ENCODE data around the gene MCM9.

MCM9 gene

DNA sequence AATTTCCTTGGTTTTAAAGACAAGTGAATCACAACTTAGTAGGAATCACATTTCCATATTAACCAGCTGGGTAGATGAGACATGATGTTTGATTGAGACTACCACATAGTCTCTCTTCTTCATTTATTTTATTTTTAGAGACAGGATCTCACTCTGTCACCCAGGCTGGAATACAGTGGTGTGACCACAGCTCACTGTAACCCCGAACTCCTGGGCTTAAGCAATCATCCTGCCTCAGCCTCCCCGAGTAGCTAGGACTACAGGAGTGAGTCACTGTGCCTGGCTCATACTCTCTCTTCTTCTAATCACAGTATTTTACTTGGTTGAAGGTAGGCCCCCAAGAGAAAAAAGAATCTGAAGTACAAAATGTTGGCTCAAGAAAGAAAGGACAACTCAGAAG lies 121.2 kb downstream of the MCM9 start:
- Histone ChIP-seq H2BK15ac (ENCODE audit: low read length) (no peak overlapping the region), H4K8ac (ENCODE audit: low read depth, low read length) (no peak overlapping the region), H2BK5ac (ENCODE audit: low read length) (no peak overlapping the region), H3K4ac (ENCODE audit: low read length) (no peak overlapping the region), H4K91ac (ENCODE audit: low read depth, low read length, poor library complexity) (no peak overlapping the region), H2AFZ (ENCODE audit: low read length) (no peak overlapping the region), H3K14ac (ENCODE audit: low read length) (no peak overlapping the region), H3K9ac (ENCODE audit: low read depth, low read length, poor library complexity) (no peak overlapping the region), H2BK120ac (ENCODE audit: low read depth, low read length) (no peak overlapping the region), H3K9me3 (replicated peaks in 1 of 2; ENCODE audit: control insufficient read depth in 2 of 2, insufficient read depth in 1 of 2, low read depth in 1 of 2, low read length in 2 of 2) (peaks cover 0 to 15% of the 10 kb centered on the region in 2 donors), H3K18ac (ENCODE audit: low read length) (no peak overlapping the region), H3K4me2 (ENCODE audit: insufficient read depth, low read length, poor library complexity, severe bottlenecking) (no peak overlapping the region), H3K27ac (replicated peaks; ENCODE audit: low read length) (no peak overlapping the region), H3K27me3 (ENCODE audit: control insufficient read depth in 3 of 3, insufficient read depth in 3 of 3, low read depth in 1 of 3, low read length in 3 of 3) (no peaks in the 10 kb centered on the region), H2AK5ac (ENCODE audit: low read depth, low read length) (no peak overlapping the region), H3K4me1 (ENCODE audit: control insufficient read depth in 2 of 2, insufficient read depth in 1 of 2, low read depth in 1 of 2, low read length in 2 of 2) (no peaks in the 10 kb centered on the region), H3K79me1 (ENCODE audit: low read depth, low read length) (no peaks in the 10 kb centered on the region), H3K36me3 (replicated peaks in 1 of 2; ENCODE audit: control insufficient read depth in 2 of 2, insufficient read depth in 2 of 2, low read length in 2 of 2) (peaks cover 0 to 37% of the 10 kb centered on the region in 2 donors), H3K23ac (ENCODE audit: low read depth, low read length, poor library complexity) (no peak overlapping the region), H2BK12ac (ENCODE audit: low read length) (no peak overlapping the region), H3K4me3 (ENCODE audit: low read length in 2 of 2) (no peak overlapping the region)
- no peak for DNase-seq (ENCODE audit: low spot score)
- WGBS, 2 donors (ENCODE audit: extremely low coverage in 2 of 2, insufficient read length in 2 of 2, insufficient replicate concordance in 1 of 2): no CpG with 5 or more reads among the region's 2 CpGs

DNA sequence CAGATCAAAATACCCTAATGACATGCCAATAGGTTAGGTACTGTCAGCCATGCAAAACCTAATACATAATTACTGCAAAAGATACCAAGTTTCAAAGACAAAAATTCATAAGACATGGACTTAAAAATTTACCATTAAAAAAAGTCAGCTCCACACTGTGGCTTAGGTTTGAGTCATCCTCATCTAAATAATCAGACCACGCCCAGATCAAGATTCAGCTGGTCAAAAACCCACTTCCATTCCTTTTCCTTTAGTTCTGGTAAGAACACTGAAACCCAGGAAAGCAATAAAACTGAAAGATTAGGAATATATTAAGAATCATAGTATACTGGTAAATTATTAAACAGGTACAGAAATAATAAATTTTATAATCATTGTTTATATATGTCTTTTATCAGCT lies 122.0 kb downstream of the MCM9 start:
- peaks cover 0 to 37% of the 10 kb centered on the region in 2 donors for H3K36me3 ChIP-seq (replicated peaks in 1 of 2; ENCODE audit: control insufficient read depth in 2 of 2, insufficient read depth in 2 of 2, low read length in 2 of 2)
- no peaks in the 10 kb centered on the region for H3K27me3 ChIP-seq (ENCODE audit: control insufficient read depth in 3 of 3, insufficient read depth in 3 of 3, low read depth in 1 of 3, low read length in 3 of 3)
- no peak overlapping the region for H4K8ac ChIP-seq (ENCODE audit: low read depth, low read length)
- H2BK5ac ChIP-seq (ENCODE audit: low read length): no peak overlapping the region
- peaks cover 0 to 15% of the 10 kb centered on the region in 2 donors for H3K9me3 ChIP-seq (replicated peaks in 1 of 2; ENCODE audit: control insufficient read depth in 2 of 2, insufficient read depth in 1 of 2, low read depth in 1 of 2, low read length in 2 of 2)
- H3K14ac ChIP-seq (ENCODE audit: low read length): no peak overlapping the region
- H2AK5ac ChIP-seq (ENCODE audit: low read depth, low read length): no peak overlapping the region
- H2BK15ac ChIP-seq (ENCODE audit: low read length): no peak overlapping the region
- WGBS, 2 donors (ENCODE audit: extremely low coverage in 2 of 2, insufficient read length in 2 of 2, insufficient replicate concordance in 1 of 2): no CpG with 5 or more reads among the region's 1 CpG
- no peak overlapping the region for H3K4ac ChIP-seq (ENCODE audit: low read length)
- H2BK120ac ChIP-seq (ENCODE audit: low read depth, low read length): no peak overlapping the region
- no peak overlapping the region for H4K91ac ChIP-seq (ENCODE audit: low read depth, low read length, poor library complexity)
- no peak overlapping the region for H2BK12ac ChIP-seq (ENCODE audit: low read length)
- H2AFZ ChIP-seq (ENCODE audit: low read length): no peak overlapping the region
- H3K79me1 ChIP-seq (ENCODE audit: low read depth, low read length): no peaks in the 10 kb centered on the region
- H3K4me1 ChIP-seq (ENCODE audit: control insufficient read depth in 2 of 2, insufficient read depth in 1 of 2, low read depth in 1 of 2, low read length in 2 of 2): no peaks in the 10 kb centered on the region
- H3K9ac ChIP-seq (ENCODE audit: low read depth, low read length, poor library complexity): no peak overlapping the region
- DNase-seq (ENCODE audit: low spot score): no peak
- no peak overlapping the region for H3K23ac ChIP-seq (ENCODE audit: low read depth, low read length, poor library complexity)
- no peak overlapping the region for H3K4me3 ChIP-seq (ENCODE audit: low read length in 2 of 2)
- no peak overlapping the region for H3K18ac ChIP-seq (ENCODE audit: low read length)
- H3K27ac ChIP-seq (replicated peaks; ENCODE audit: low read length): no peak overlapping the region
- no peak overlapping the region for H3K4me2 ChIP-seq (ENCODE audit: insufficient read depth, low read length, poor library complexity, severe bottlenecking)

DNA sequence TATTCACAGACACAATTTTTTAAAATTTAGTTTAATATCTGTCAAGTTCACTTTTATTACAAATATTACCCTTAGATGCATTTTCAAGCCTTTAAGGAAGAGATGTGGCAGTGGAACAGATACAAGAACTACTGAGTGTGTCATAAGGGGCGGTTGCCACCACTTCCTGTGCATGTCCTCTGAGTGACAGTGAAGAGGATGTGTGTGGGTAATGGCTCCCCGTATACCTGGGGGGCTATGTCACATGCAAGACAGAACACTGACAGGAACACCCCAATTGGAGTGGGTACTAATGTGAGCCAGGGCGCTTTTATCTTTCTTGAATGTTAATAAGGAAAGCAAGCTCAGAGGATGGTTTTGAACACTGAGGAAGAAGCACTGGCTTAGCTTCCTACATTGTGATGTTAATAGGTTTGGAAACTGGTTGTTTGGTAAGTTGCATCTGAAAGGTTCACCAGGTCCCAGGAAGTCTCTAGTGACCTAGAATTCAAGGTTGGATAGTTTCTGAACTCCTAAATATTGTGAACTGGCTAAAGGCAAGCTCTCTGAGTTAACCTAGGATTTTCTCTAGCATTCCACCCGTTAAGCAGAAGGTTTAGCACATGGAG lies 124.4 kb downstream of the MCM9 start:
- Histone ChIP-seq H3K9ac (ENCODE audit: low read depth, low read length, poor library complexity) (no peak overlapping the region), H4K91ac (ENCODE audit: low read depth, low read length, poor library complexity) (no peak overlapping the region), H2AFZ (ENCODE audit: low read length) (no peak overlapping the region), H2BK120ac (ENCODE audit: low read depth, low read length) (no peak overlapping the region), H3K4ac (ENCODE audit: low read length) (no peak overlapping the region), H4K8ac (ENCODE audit: low read depth, low read length) (no peak overlapping the region), H2BK12ac (ENCODE audit: low read length) (no peak overlapping the region), H3K9me3 (replicated peaks in 1 of 2; ENCODE audit: control insufficient read depth in 2 of 2, insufficient read depth in 1 of 2, low read depth in 1 of 2, low read length in 2 of 2) (peaks cover 0 to 15% of the 10 kb centered on the region in 2 donors), H2BK5ac (ENCODE audit: low read length) (no peak overlapping the region), H3K23ac (ENCODE audit: low read depth, low read length, poor library complexity) (no peak overlapping the region), H3K27ac (replicated peaks; ENCODE audit: low read length) (no peak overlapping the region), H3K14ac (ENCODE audit: low read length) (no peak overlapping the region), H3K4me1 (ENCODE audit: control insufficient read depth in 2 of 2, insufficient read depth in 1 of 2, low read depth in 1 of 2, low read length in 2 of 2) (no peaks in the 10 kb centered on the region), H3K79me1 (ENCODE audit: low read depth, low read length) (no peaks in the 10 kb centered on the region), H3K27me3 (ENCODE audit: control insufficient read depth in 3 of 3, insufficient read depth in 3 of 3, low read depth in 1 of 3, low read length in 3 of 3) (no peaks in the 10 kb centered on the region), H3K36me3 (replicated peaks in 1 of 2; ENCODE audit: control insufficient read depth in 2 of 2, insufficient read depth in 2 of 2, low read length in 2 of 2) (peaks cover 0 to 30% of the 10 kb centered on the region in 2 donors), H3K4me2 (ENCODE audit: insufficient read depth, low read length, poor library complexity, severe bottlenecking) (no peak overlapping the region), H2AK5ac (ENCODE audit: low read depth, low read length) (no peak overlapping the region), H3K18ac (ENCODE audit: low read length) (no peak overlapping the region), H3K4me3 (ENCODE audit: low read length in 2 of 2) (no peak overlapping the region), H2BK15ac (ENCODE audit: low read length) (no peak overlapping the region)
- no CpG with 5 or more reads among the region's 4 CpGs for WGBS, 2 donors (ENCODE audit: extremely low coverage in 2 of 2, insufficient read length in 2 of 2, insufficient replicate concordance in 1 of 2)
- DNase-seq (ENCODE audit: low spot score): no peak

DNA sequence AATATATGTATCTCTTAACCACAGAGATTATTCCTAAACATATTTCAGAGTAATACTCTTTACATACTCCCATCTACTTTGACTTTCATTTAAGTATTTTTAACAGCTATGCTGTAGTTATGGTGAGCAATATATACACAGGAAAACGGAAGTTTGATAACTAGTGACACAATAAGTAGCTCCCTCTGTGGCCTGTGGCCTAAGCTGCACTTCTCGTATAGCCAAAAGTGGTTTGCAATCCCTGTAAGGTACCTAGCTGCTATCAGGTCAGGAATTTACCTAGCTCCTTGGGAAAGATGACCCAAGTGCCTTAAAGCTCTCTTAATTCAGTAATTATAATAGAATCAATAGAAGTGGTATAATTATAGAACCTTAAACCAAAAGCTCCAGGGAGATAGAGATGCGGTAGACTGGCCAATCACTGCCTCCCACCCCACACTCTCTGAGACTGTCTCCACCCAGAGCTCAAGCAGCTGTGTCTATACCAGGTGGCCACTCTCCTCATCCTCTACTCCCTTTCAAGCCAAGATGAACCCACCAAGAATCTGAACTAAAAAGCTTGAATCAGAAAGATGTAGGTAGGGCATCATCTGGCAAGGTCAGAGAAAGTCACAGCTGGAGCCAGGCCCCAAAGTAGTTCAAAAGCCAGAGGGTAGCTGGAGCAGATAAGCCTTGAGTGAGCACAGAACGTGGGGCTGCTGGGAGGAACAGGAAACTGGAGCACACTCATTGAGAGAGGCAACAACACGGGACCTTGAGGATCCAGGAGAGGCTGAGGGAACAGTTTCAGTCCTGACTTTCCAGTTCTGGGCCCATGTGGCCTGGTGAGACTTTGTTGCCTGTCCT lies 125.9 kb downstream of the MCM9 start:
- Histone ChIP-seq H2BK12ac (ENCODE audit: low read length) (no peak overlapping the region), H3K4ac (ENCODE audit: low read length) (no peak overlapping the region), H3K79me1 (ENCODE audit: low read depth, low read length) (no peaks in the 10 kb centered on the region), H3K4me3 (ENCODE audit: low read length in 2 of 2) (no peak overlapping the region), H3K4me2 (ENCODE audit: insufficient read depth, low read length, poor library complexity, severe bottlenecking) (no peak overlapping the region), H3K27ac (replicated peaks; ENCODE audit: low read length) (no peak overlapping the region), H3K23ac (ENCODE audit: low read depth, low read length, poor library complexity) (no peak overlapping the region), H3K4me1 (ENCODE audit: control insufficient read depth in 2 of 2, insufficient read depth in 1 of 2, low read depth in 1 of 2, low read length in 2 of 2) (peaks cover 0 to 1% of the 10 kb centered on the region in 2 donors), H4K8ac (ENCODE audit: low read depth, low read length) (no peak overlapping the region), H3K9me3 (replicated peaks in 1 of 2; ENCODE audit: control insufficient read depth in 2 of 2, insufficient read depth in 1 of 2, low read depth in 1 of 2, low read length in 2 of 2) (peaks cover 0 to 15% of the 10 kb centered on the region in 2 donors), H3K9ac (ENCODE audit: low read depth, low read length, poor library complexity) (no peak overlapping the region), H2AFZ (ENCODE audit: low read length) (no peak overlapping the region), H3K36me3 (replicated peaks in 1 of 2; ENCODE audit: control insufficient read depth in 2 of 2, insufficient read depth in 2 of 2, low read length in 2 of 2) (peaks cover 0 to 21% of the 10 kb centered on the region in 2 donors), H2BK120ac (ENCODE audit: low read depth, low read length) (no peak overlapping the region), H4K91ac (ENCODE audit: low read depth, low read length, poor library complexity) (no peak overlapping the region), H3K14ac (ENCODE audit: low read length) (no peak overlapping the region), H2AK5ac (ENCODE audit: low read depth, low read length) (no peak overlapping the region), H3K18ac (ENCODE audit: low read length) (no peak overlapping the region), H3K27me3 (ENCODE audit: control insufficient read depth in 3 of 3, insufficient read depth in 3 of 3, low read depth in 1 of 3, low read length in 3 of 3) (no peaks in the 10 kb centered on the region), H2BK5ac (ENCODE audit: low read length) (no peak overlapping the region), H2BK15ac (ENCODE audit: low read length) (no peak overlapping the region)
- DNase-seq (ENCODE audit: low spot score): no peak
- WGBS, 2 donors (ENCODE audit: extremely low coverage in 2 of 2, insufficient read length in 2 of 2, insufficient replicate concordance in 1 of 2): no CpG with 5 or more reads among the region's 5 CpGs
